Fibroblast of lung (primary cell): ENCODE results near the gene PEX16. TPM values are rescaled to one million over a fixed set of nuclear protein-coding genes. Genes with fewer than 3 reads are reported as not detected.

Source experiments
- DNase-seq, 2 donors: peaks; one replicate each; pipeline versions ENCODE4 v3.0.0 to v3.0.0-alpha.2; 2010; ENCODE audit warnings: low read depth in 2 of 2
- H2AFZ ChIP-seq: 2 replicates; pipeline ENCODE4 v1.5.1; 2012; ENCODE audit warnings: low read length, control low read depth, inconsistent platforms
- H3K27ac ChIP-seq: 2 replicates; pipeline ENCODE4 v1.5.1; 2011; ENCODE audit warnings: low read length, control low read depth; ENCODE audit not compliant: insufficient read depth
- H3K27me3 ChIP-seq: 2 replicates; pipeline ENCODE4 v1.5.1; 2011; ENCODE audit warnings: mild to moderate bottlenecking, low read length; ENCODE audit not compliant: control insufficient read depth, insufficient read depth
- H3K36me3 ChIP-seq: 2 replicates; pipeline ENCODE4 v1.5.1; 2011; ENCODE audit warnings: low read length; ENCODE audit not compliant: control insufficient read depth, insufficient read depth
- H3K4me1 ChIP-seq: 2 replicates; pipeline ENCODE4 v1.5.1; 2011; ENCODE audit warnings: low read length; ENCODE audit not compliant: control insufficient read depth, insufficient read depth; ENCODE audit errors: extremely low read depth
- H3K4me2 ChIP-seq: 2 replicates; pipeline ENCODE4 v1.5.1; 2011; ENCODE audit warnings: low read length, control low read depth; ENCODE audit not compliant: insufficient read depth; ENCODE audit errors: extremely low read depth
- H3K4me3 ChIP-seq, 4 experiments: fragments of 200-600 bp in 1 of 4; sonication (generic) in 1 of 4; replicated peaks in 1 of 4; 2 replicates each; pipeline ENCODE4 v1.5.1; 2011 to 2016; ENCODE audit warnings: low read length in 4 of 4, low read depth in 3 of 4, mild to moderate bottlenecking in 3 of 4, control low read depth in 2 of 4, inconsistent platforms in 1 of 4, mixed read lengths in 1 of 4; ENCODE audit not compliant: insufficient read depth in 1 of 4; ENCODE audit errors: control extremely low read depth in 1 of 4
- H3K79me2 ChIP-seq: 2 replicates; pipeline ENCODE4 v1.5.1; 2012; ENCODE audit warnings: mild to moderate bottlenecking, low read length, inconsistent platforms; ENCODE audit not compliant: control insufficient read depth, insufficient read depth
- H3K9ac ChIP-seq: 2 replicates; pipeline ENCODE4 v1.5.1; 2011; ENCODE audit warnings: mild to moderate bottlenecking, low read length, control low read depth; ENCODE audit not compliant: insufficient read depth
- H3K9me3 ChIP-seq: 2 replicates; pipeline ENCODE4 v1.5.1; 2012; ENCODE audit warnings: low read depth, low read length; ENCODE audit not compliant: control insufficient read depth, insufficient read depth
- H4K20me1 ChIP-seq: 2 replicates; pipeline ENCODE4 v1.5.1; 2011; ENCODE audit warnings: low read length; ENCODE audit not compliant: control insufficient read depth, insufficient read depth; ENCODE audit errors: extremely low read depth
- CTCF ChIP-seq, 2 donors: IDR thresholded peaks in 1 of 2; conservative IDR thresholded peaks in 1 of 2; 1 replicate in 1 of 2; 2 replicates in 1 of 2; pipeline ENCODE4 v1.5.1; 2011 to 2012; ENCODE audit warnings: low read length in 2 of 2, control low read depth in 1 of 2, inconsistent platforms in 1 of 2, low read depth in 1 of 2, mild to moderate bottlenecking in 1 of 2
- EZH2 ChIP-seq: IDR thresholded peaks from 2 replicates; pipeline ENCODE4 v1.5.1; 2012; ENCODE audit warnings: low read length, control low read depth, mild to moderate bottlenecking; ENCODE audit errors: missing control alignments
- polyA minus RNA-seq: library from RNA; depleted of rRNA, polyadenylated mRNA; stranded (reverse); fragments of >200 nt; gene quantifications from 2 replicates; pipeline ENCODE4 v1.2.3, GENCODE V29; 2011; ENCODE audit warnings: low replicate concordance
- polyA plus RNA-seq, 2 donors: library from polyadenylated mRNA; depleted of rRNA in 1 of 2; stranded (reverse) in 1 of 2; unstranded in 1 of 2; fragments of >200 nt; gene quantifications; 2 replicates each; pipeline ENCODE4 v1.2.1, GENCODE V29; 2011 to 2012; ENCODE audit warnings: missing spikeins in 1 of 2
- total RNA-seq: library from RNA; depleted of rRNA; stranded (reverse); fragments of >200 nt; gene quantifications from 2 replicates; pipeline ENCODE4 v1.2.1, GENCODE V29; 2014

Gene PEX16
- total RNA-seq (31.8 and 44.4 TPM in 2 replicates), polyA plus RNA-seq (11.0 and 13.8 TPM in 2 replicates), polyA minus RNA-seq (8.2 and 14.8 TPM in 2 replicates)
- 19.1 and 24.2 TPM in 2 replicates for polyA plus RNA-seq (2012)

- Histone ChIP-seq H3K4me2 (peak within 1 kb of the TSS; percentile 96), H3K9me3 (no peaks in the 10 kb centered on the region), H3K27me3 (peaks cover 15% of the 10 kb centered on the region), H3K27ac (peak within 1 kb of the TSS; percentile 94), H4K20me1 (no peaks in the 10 kb centered on the region), H2AFZ (peak within 1 kb of the TSS; percentile 82), H3K4me3 (peak within 1 kb of the TSS; percentile 83 to 100 (median 96)), H3K9ac (peak within 1 kb of the TSS; percentile 95), H3K4me1 (peaks cover 2% of the 10 kb centered on the region), H3K36me3 (peaks cover 17% of the 10 kb centered on the region), H3K79me2 (peaks cover 18% of the 10 kb centered on the region)
- peak; percentile 100 for DNase-seq
- TF ChIP-seq CTCF (conservative IDR thresholded peaks at IDR 0.05 in 1 of 2, IDR thresholded peaks at IDR 0.05 in 1 of 2; ENCODE audit: low read depth in 1 of 2, low read length in 2 of 2), result no peak
- no peak for TF ChIP-seq EZH2
Measured at GRCh38 chr11:45917623-45918330, at the start of gene PEX16. Gene PEX16, minus strand, starts transcription at chr11:45917877. Its CDS starts 66 bp downstream, at chr11:45917811.

DNA sequence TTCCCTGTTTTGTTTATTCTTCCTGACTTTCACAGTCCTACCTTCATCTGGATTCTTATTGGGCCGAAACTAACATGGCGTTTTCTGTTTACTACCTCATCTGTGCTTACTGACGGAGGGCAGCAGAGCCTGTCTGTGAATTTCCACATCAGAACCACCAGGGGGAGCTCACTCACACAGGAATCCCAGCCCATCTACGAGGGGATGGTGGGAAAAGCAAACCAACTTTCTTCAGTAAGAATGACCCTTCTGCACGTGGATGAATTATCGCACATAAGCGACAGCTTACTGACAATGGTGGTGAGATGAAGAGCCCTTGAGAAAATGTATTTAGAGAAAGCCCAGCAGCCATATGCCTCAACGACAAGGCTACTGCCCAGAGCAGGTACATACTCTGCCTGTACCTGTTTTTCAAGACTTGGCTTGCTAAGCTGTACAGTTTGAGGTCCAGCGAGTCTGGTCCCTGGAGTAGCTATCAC is 47.3 kb upstream of the PEX16 start:
- Histone ChIP-seq H3K4me1 (no peaks in the 10 kb centered on the region), H3K27ac (no peak overlapping the region), H3K9ac (no peak overlapping the region), H3K4me3 (no peak overlapping the region), H3K4me2 (no peak overlapping the region), H3K27me3 (no peaks in the 10 kb centered on the region), H3K9me3 (no peaks in the 10 kb centered on the region), H4K20me1 (no peaks in the 10 kb centered on the region), H3K36me3 (peaks cover 4% of the 10 kb centered on the region), H3K79me2 (no peaks in the 10 kb centered on the region), H2AFZ (no peak overlapping the region)
- peak; percentile 63 to 83 for DNase-seq
- TF ChIP-seq CTCF (conservative IDR thresholded peaks at IDR 0.05 in 1 of 2, IDR thresholded peaks at IDR 0.05 in 1 of 2; ENCODE audit: low read depth in 1 of 2, low read length in 2 of 2), result peak; percentile 85 to 88
- TF ChIP-seq EZH2, result no peak

DNA sequence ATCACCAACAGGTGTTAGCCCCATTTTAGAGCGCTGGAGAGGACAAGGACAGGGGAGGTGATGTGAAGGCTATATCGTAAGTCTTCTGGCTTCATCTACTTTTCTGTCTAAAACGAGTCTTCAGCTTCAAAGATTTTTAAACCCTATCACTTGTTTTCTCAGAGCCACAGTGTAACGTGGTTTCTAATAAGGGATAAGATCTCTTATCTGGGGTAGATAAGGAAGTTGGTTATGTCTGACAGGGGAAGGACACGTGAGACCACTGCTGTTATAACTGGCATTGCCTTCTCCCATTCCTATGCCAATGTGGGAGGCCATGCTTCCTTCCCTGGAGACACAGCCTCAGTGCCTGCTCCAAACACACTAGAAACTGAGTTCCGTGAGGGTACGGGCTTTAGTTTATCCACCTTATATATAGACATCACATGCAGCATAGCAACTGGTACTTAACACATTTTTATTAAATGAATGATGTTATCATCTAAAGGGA is 44.1 kb upstream of the PEX16 start:
- H3K27me3 ChIP-seq, result no peaks in the 10 kb centered on the region
- peaks cover 2% of the 10 kb centered on the region for H3K36me3 ChIP-seq
- no peaks in the 10 kb centered on the region for H4K20me1 ChIP-seq
- H3K9ac ChIP-seq, result no peak overlapping the region
- H3K27ac ChIP-seq, result no peak overlapping the region
- TF ChIP-seq CTCF (conservative IDR thresholded peaks at IDR 0.05 in 1 of 2, IDR thresholded peaks at IDR 0.05 in 1 of 2; ENCODE audit: low read depth in 1 of 2, low read length in 2 of 2), result no peak
- no peak for TF ChIP-seq EZH2
- DNase-seq, result no peak
- no peak overlapping the region for H3K4me2 ChIP-seq
- H2AFZ ChIP-seq, result no peak overlapping the region
- no peaks in the 10 kb centered on the region for H3K9me3 ChIP-seq
- H3K79me2 ChIP-seq, result no peaks in the 10 kb centered on the region
- H3K4me1 ChIP-seq, result no peaks in the 10 kb centered on the region
- H3K4me3 ChIP-seq, result no peak overlapping the region
